GM12873 (cell line): ENCODE measurements around the gene ADAM23.

Source experiments
- TF ChIP-seq, protein P1 (sequence below): IDR thresholded peaks from 2 replicates; pipeline ENCODE4 v1.5.1; 2012; ENCODE audit warnings: low read depth, mild to moderate bottlenecking, moderate library complexity, low read length, control low read depth; ENCODE audit not compliant: insufficient read depth; ENCODE audit errors: missing control alignments

The ADAM23 gene

DNA sequence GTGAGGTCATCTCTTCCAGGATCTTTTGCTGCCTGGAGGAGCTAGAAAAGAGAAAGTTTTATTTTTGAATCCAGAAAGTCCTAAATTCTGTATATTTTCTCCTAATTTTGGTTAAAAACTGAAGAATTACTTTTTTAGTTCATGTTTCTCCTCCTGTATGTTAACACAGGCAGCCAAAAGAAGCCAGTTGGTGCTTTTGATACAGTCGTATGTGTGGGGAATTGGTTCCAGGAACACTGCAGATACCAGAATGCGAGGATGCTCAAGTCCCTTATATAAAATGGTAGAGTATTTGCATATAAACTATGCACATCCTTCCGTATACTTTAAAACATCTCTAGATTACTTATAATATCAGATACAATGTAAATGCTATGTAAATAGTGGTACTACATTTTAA is 22.6 kb upstream of the ADAM23 start:
- TF ChIP-seq, protein P1, sequence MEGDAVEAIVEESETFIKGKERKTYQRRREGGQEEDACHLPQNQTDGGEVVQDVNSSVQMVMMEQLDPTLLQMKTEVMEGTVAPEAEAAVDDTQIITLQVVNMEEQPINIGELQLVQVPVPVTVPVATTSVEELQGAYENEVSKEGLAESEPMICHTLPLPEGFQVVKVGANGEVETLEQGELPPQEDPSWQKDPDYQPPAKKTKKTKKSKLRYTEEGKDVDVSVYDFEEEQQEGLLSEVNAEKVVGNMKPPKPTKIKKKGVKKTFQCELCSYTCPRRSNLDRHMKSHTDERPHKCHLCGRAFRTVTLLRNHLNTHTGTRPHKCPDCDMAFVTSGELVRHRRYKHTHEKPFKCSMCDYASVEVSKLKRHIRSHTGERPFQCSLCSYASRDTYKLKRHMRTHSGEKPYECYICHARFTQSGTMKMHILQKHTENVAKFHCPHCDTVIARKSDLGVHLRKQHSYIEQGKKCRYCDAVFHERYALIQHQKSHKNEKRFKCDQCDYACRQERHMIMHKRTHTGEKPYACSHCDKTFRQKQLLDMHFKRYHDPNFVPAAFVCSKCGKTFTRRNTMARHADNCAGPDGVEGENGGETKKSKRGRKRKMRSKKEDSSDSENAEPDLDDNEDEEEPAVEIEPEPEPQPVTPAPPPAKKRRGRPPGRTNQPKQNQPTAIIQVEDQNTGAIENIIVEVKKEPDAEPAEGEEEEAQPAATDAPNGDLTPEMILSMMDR = no peak

DNA sequence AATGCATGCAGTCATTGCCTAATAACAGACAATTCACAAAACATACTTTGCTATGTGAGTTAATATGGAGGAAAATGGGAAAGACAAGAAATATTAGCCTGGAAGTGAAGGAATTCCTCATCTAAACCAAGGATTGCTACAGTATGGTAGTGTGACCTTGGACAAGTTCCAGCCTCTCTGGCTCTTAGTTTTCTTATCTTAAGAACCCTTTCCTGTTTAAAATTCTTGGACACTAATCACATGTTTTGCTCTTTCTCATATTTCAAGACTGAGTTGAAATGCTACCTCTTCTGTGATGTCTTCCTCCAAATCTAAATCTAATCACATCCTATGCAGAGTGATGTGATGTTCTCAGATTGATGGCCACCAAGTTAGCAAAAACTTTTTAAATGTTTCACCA is 20.8 kb upstream of the ADAM23 start:
- TF ChIP-seq, protein P1 = no peak

DNA sequence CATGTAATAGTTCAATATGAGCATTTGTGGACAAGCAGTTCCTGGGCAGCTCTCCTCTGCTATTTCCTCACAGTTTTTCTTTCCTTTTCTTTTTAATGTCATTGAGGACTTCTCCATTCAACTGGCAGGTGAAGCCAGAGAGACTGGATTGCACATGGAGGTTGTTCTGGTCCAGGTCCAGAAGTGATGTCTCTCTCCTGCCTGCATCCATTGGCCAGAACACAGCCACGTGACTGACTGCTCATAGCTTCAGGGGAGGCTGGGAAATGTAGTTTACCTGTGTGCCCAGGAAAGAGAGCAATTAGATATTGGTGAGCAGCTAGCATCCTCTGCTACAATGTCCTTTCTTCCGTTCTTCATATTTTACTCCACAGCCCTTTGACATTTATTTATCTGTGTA is 20.2 kb upstream of the ADAM23 start:
- TF ChIP-seq, protein P1 = no peak

DNA sequence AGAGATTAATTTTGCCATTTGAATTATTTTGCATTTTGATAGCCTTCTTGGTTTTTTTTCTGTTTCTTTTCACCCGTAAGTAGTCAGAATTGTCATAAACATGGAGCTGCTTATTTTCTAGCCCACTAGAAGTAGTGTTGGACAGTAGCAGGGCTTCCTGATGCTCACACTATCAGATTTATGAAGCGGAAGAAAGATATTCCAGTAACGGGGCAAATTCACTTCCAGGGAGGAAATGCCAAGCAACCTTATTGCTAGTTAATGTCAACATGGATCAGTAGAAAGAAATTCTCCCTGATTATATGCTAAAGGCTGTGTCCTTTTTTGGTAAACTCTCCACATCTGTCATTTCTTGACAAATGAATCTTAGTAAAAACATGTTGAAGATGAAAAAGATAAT is 19.2 kb upstream of the ADAM23 start:
- TF ChIP-seq, protein P1 = no peak

GRCh38 chr2:206428783-206429182 is 14.5 kb upstream of the ADAM23 start:
- TF ChIP-seq, protein P1 = no peak

DNA sequence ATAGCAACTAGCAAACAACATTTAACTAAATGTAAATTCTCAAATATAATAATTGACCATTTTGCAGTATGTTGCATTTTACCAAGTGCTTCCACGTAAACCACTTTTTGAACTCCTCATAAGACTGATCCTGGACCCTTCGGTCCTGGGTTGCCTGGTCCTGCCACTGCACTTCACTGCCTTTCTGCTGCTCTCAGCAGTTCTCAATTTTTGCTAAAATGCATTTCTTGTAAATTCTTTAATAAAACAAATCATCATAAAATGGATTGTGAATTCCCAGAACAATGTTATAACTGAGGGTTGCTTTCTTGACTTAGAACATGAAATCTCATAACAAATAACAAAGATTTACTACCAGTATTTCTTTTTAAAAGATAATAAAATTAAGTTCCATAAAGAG is 12.9 kb upstream of the ADAM23 start:
- TF ChIP-seq, protein P1 = no peak

- TF ChIP-seq, protein P1 = no peak
These were observed 11.9 kb upstream of the ADAM23 start for GRCh38 chr2:206431439-206431838.
